ENCODE results near the gene VPS13D. TPM values are rescaled to one million over a fixed set of nuclear protein-coding genes. Genes with fewer than 3 reads are reported as not detected.

Gene VPS13D
- total RNA-seq, 1 experiment from 2014 or later, result 30.7 TPM

DNA sequence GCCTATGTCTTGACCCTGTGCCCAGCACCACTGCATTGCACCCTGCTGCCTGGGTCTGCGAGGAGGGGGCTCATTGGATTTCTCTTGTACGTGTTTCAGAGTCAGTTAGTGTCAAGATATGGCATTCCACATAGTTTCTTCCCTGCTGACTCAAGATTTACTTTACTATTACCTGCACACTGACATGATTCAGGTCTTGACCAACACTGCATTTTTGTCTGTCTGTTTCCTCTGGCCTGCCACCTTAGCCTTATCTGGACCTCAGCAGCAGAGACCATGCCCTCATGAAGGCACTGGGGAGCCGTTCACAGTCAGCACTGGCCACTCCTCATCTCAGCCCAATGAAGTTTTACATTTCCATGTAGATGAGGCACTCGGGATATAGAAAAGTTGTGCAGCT, 232.8 kb downstream of the VPS13D start:
- no peak; the same call in 1 of the 2 replicates for ATAC-seq
- H3K27me3 ChIP-seq (ENCODE audit: low read length), result no peaks in the 10 kb centered on the region
- ChIA-PET CTCF (no interaction called here), POLR2A (ENCODE audit: unreplicated experiment) (no interaction called here)
- peak overlapping the region; percentile 45 for H3K27ac ChIP-seq (ENCODE audit: low read length)
- no peaks in the 10 kb centered on the region for H3F3A ChIP-seq (ENCODE audit: low read length, unreplicated experiment)
- H3K9ac ChIP-seq (ENCODE audit: low read length), result no peak overlapping the region
- no peaks in the 10 kb centered on the region for H3K9me2 ChIP-seq (replicated peaks; ENCODE audit: low read length)
- DNase-seq, result peak; percentile 68
- H2AFZ ChIP-seq (ENCODE audit: low read length), result no peak overlapping the region
- peak overlapping the region; percentile 4; the same call in 1 of the 2 replicates for H3K4me2 ChIP-seq (ENCODE audit: low read length)
- H3K79me2 ChIP-seq (ENCODE audit: low read length), result peaks cover 9% of the 10 kb centered on the region
- no peaks in the 10 kb centered on the region for H3K9me3 ChIP-seq (ENCODE audit: low read length)
- peaks cover 4% of the 10 kb centered on the region; the same call in 1 of the 2 replicates for H3K36me3 ChIP-seq (ENCODE audit: low read depth, low read length)
- BruUV-seq (replicated peaks), result no TSS peak
- TF ChIP-seq, protein P1, sequence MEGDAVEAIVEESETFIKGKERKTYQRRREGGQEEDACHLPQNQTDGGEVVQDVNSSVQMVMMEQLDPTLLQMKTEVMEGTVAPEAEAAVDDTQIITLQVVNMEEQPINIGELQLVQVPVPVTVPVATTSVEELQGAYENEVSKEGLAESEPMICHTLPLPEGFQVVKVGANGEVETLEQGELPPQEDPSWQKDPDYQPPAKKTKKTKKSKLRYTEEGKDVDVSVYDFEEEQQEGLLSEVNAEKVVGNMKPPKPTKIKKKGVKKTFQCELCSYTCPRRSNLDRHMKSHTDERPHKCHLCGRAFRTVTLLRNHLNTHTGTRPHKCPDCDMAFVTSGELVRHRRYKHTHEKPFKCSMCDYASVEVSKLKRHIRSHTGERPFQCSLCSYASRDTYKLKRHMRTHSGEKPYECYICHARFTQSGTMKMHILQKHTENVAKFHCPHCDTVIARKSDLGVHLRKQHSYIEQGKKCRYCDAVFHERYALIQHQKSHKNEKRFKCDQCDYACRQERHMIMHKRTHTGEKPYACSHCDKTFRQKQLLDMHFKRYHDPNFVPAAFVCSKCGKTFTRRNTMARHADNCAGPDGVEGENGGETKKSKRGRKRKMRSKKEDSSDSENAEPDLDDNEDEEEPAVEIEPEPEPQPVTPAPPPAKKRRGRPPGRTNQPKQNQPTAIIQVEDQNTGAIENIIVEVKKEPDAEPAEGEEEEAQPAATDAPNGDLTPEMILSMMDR (conservative IDR thresholded peaks at IDR 0.05; ENCODE audit: low read depth, low read length), result no peak
- intact Hi-C loops (cut with micrococcal nuclease), result loop anchor here (5.0 kb wide), 2 partner anchors 55 to 155 kb away; partner anchors contain the start of gene DHRS3
- no peaks in the 10 kb centered on the region for H4K20me1 ChIP-seq (ENCODE audit: low read length)
- H3K4me3 ChIP-seq (ENCODE audit: low read length), result no peak overlapping the region
- peaks cover 62% of the 10 kb centered on the region for H3K4me1 ChIP-seq (ENCODE audit: insufficient read depth, low read length)

DNA sequence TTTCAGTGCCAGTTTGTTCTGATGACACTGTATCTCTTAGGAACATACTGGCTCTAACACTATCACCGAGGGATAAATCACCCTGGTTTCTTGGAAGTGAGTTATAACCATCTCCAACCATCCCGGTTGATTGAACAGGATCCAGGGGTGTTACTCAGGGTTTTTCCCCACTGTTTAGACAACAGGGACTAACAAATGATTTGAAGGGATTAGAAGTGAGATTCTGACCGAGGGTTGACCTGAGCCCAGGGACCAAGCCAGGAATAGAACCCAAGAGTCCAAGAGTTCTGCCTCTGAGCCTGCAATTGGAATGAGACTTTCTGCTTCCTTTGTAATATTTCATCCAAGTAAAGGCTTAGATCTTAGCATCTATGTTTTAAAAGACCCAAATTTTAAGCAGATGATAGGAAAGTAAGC, 234.2 kb downstream of the VPS13D start:
- H3K9me2 ChIP-seq (replicated peaks; ENCODE audit: low read length), result no peaks in the 10 kb centered on the region
- peak overlapping the region; percentile 73 for H3K27ac ChIP-seq (ENCODE audit: low read length)
- BruUV-seq (replicated peaks), result no TSS peak
- no peak overlapping the region for H3K4me3 ChIP-seq (ENCODE audit: low read length)
- ChIA-PET CTCF (no interaction called here), POLR2A (ENCODE audit: unreplicated experiment) (interaction anchor here (0.6 kb wide), 1 partner anchor 38 kb away, joined by 4 read pairs; no protein-coding TSS in a partner anchor)
- DNase-seq (no peak), ATAC-seq (no peak; the same call in 1 of the 2 replicates)
- H3F3A ChIP-seq (ENCODE audit: low read length, unreplicated experiment), result no peaks in the 10 kb centered on the region
- peaks cover 4% of the 10 kb centered on the region; the same call in 1 of the 2 replicates for H3K36me3 ChIP-seq (ENCODE audit: low read depth, low read length)
- H3K9me3 ChIP-seq (ENCODE audit: low read length), result no peaks in the 10 kb centered on the region
- no peaks in the 10 kb centered on the region for H3K27me3 ChIP-seq (ENCODE audit: low read length)
- intact Hi-C loops (cut with micrococcal nuclease), result loop anchor here (5.0 kb wide), 2 partner anchors 57 to 153 kb away; partner anchors contain the start of gene DHRS3
- TF ChIP-seq EZH2phosphoT487 (IDR thresholded peaks at IDR 0.05; ENCODE audit: borderline replicate concordance, low read length) (no peak), EZH2 (IDR thresholded peaks at IDR 0.05; ENCODE audit: low read length, unreplicated experiment) (no peak)
- TF ChIP-seq, protein P1 (conservative IDR thresholded peaks at IDR 0.05; ENCODE audit: low read depth, low read length), result no peak
- peaks cover 9% of the 10 kb centered on the region for H3K79me2 ChIP-seq (ENCODE audit: low read length)
- H3K4me1 ChIP-seq (ENCODE audit: insufficient read depth, low read length), result peaks cover 49% of the 10 kb centered on the region
- no peak overlapping the region; the same call in 1 of the 2 replicates for H3K9ac ChIP-seq (ENCODE audit: low read length)
- H4K20me1 ChIP-seq (ENCODE audit: low read length), result no peaks in the 10 kb centered on the region
- no peak overlapping the region for H2AFZ ChIP-seq (ENCODE audit: low read length)
- H3K4me2 ChIP-seq (ENCODE audit: low read length), result peak overlapping the region; percentile 66

DNA sequence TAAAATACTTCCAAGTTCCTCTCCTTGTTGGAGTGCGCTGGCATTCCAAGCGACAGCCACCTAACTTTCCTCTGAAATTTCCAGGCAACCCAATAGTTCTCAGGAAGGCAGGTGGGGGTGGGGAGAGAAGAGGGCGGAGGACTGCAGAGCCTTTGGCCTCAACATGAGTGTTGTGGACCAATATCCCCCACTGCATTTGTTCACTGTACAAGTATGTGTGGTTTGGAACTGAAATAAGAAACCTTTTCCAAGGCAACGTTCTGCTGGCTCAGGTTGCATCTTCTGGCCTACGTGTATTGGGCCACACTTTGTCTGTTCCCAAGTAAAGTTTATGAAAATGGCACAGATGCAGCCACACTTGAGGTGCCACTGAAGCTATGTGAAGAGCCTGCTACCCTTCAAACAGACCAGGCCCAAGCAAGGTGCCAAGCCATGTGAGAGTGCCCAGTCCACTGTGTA, 234.8 kb downstream of the VPS13D start:
- intact Hi-C loops (cut with micrococcal nuclease), result loop anchor here (5.0 kb wide), 2 partner anchors 57 to 153 kb away; partner anchors contain the start of gene DHRS3
- H3K36me3 ChIP-seq (ENCODE audit: low read depth, low read length), result peaks cover 4% of the 10 kb centered on the region; the same call in 1 of the 2 replicates
- H2AFZ ChIP-seq (ENCODE audit: low read length), result 0 out of 2 replicates have a peak overlapping the region, but pooled peaks have one; percentile 7
- DNase-seq (peak; percentile 95), ATAC-seq (peak; percentile 98)
- ChIA-PET POLR2A (ENCODE audit: unreplicated experiment) (no interaction called here), CTCF (no interaction called here)
- H3K9me2 ChIP-seq (replicated peaks; ENCODE audit: low read length), result no peaks in the 10 kb centered on the region
- H3F3A ChIP-seq (ENCODE audit: low read length, unreplicated experiment), result no peaks in the 10 kb centered on the region
- H3K79me2 ChIP-seq (ENCODE audit: low read length), result peaks cover 9% of the 10 kb centered on the region
- TF ChIP-seq, protein P1 (conservative IDR thresholded peaks at IDR 0.05; ENCODE audit: low read depth, low read length), result no peak
- H3K4me3 ChIP-seq (ENCODE audit: low read length), result no peak overlapping the region
- H3K27ac ChIP-seq (ENCODE audit: low read length), result peak overlapping the region; percentile 73
- peak overlapping the region; percentile 66 for H3K4me2 ChIP-seq (ENCODE audit: low read length)
- no TSS peak for BruUV-seq (replicated peaks)
- no peaks in the 10 kb centered on the region for H3K27me3 ChIP-seq (ENCODE audit: low read length)
- H3K4me1 ChIP-seq (ENCODE audit: insufficient read depth, low read length), result peaks cover 49% of the 10 kb centered on the region
- H4K20me1 ChIP-seq (ENCODE audit: low read length), result no peaks in the 10 kb centered on the region
- no peaks in the 10 kb centered on the region for H3K9me3 ChIP-seq (ENCODE audit: low read length)
- H3K9ac ChIP-seq (ENCODE audit: low read length), result peak overlapping the region; percentile 24; the same call in 1 of the 2 replicates

Measured in PC-3 (cell line).